K562 (cell line): ENCODE data around the gene TRIM4. TPM values are rescaled to one million over a fixed set of nuclear protein-coding genes. Genes with fewer than 3 reads are reported as not detected.
A peak's percentile ranks its signal among the peaks of the same experiment; 100 is the strongest.

Experiments used
- ATAC-seq: fragments of 200-7000 bp; cut with Tn5 transposase; 3 replicates; pipeline ENCODE4 v1.9.1; 2020; ENCODE audit warnings: moderate library complexity
- BruUV-seq: library from RNA; stranded (reverse); fragments of 400-500 nt; replicated peaks from 2 replicates; lab custom pipeline; 2021; lab: Mats Ljungman, UMichigan
- CTCF ChIA-PET: fragments of 300-600 bp; formaldehyde crosslinking; extraction: SDS; loops from one replicate; lab custom pipeline; 2021; ENCODE audit warnings: low intra/inter-chr PET ratio; lab: Yijun Ruan, JAX
- POLR2A ChIA-PET: fragments of 300-600, 350-650 bp; sonication (Branson Sonifier 250); formaldehyde crosslinking; extraction: SDS; loops from one replicate; lab custom pipeline; 2021; ENCODE audit warnings: antibody characterized with exemption, inconsistent platforms; lab: Yijun Ruan, JAX
- DNase-seq, 4 experiments: peaks; one replicate each; pipeline versions ENCODE4 v3.0.0 to v3.0.0-alpha.2; 2011 to 2018; ENCODE audit warnings: low spot score in 3 of 4, mixed read lengths in 3 of 4; ENCODE audit errors: extremely low read depth in 1 of 4
- FAIRE-seq: peaks from 2 replicates; lab custom pipeline; 2011; peaks lifted over from hg19 to GRCh38; lab: Jason Lieb, UNC
- H2AFZ ChIP-seq: 2 replicates; pipeline ENCODE4 v1.6.0; 2011; ENCODE audit warnings: low read depth, low read length, control low read depth, inconsistent platforms
- H3K27ac ChIP-seq: fragments of 200-600 bp; 3 replicates; pipeline ENCODE4 v1.8.0; 2011; ENCODE audit warnings: low read depth, mild to moderate bottlenecking, control low read depth, inconsistent platforms, low read length, moderate library complexity, mixed read lengths; ENCODE audit errors: extremely low read depth
- H3K27me3 ChIP-seq, 2 experiments: fragments of 300-600 bp in 1 of 2; 2 replicates in 1 of 2; 3 replicates in 1 of 2; pipeline versions ENCODE4 v1.6.0 to v1.8.0; 2011; ENCODE audit warnings: inconsistent platforms in 2 of 2, low read length in 2 of 2, mild to moderate bottlenecking in 1 of 2, mixed read lengths in 1 of 2, moderate library complexity in 1 of 2; ENCODE audit not compliant: control insufficient read depth in 2 of 2, insufficient read depth in 2 of 2
- H3K36me3 ChIP-seq: fragments of 300-600 bp; 3 replicates; pipeline ENCODE4 v1.8.0; 2011; ENCODE audit warnings: mild to moderate bottlenecking, low read length, inconsistent platforms; ENCODE audit not compliant: control insufficient read depth, insufficient read depth
- H3K4me1 ChIP-seq, 2 experiments: fragments of 200-600 bp in 1 of 2; replicated peaks in 1 of 2; 2 replicates in 1 of 2; 3 replicates in 1 of 2; pipeline versions ENCODE4 v1.5.1 to v1.8.0; 2011; ENCODE audit warnings: inconsistent platforms in 2 of 2, low read length in 2 of 2, mild to moderate bottlenecking in 1 of 2, mixed read lengths in 1 of 2, moderate library complexity in 1 of 2; ENCODE audit not compliant: control insufficient read depth in 2 of 2, insufficient read depth in 2 of 2
- H3K4me2 ChIP-seq: 2 replicates; pipeline ENCODE4 v1.6.1; 2011; ENCODE audit warnings: low read length, control low read depth, inconsistent platforms, mixed read lengths; ENCODE audit not compliant: insufficient read depth
- H3K4me3 ChIP-seq: fragments of 200-600 bp; sonication (generic), shearing (Covaris generic); 2 replicates; pipeline ENCODE4 v1.5.1; 2016; ENCODE audit warnings: control low read depth, inconsistent platforms
- H3K79me2 ChIP-seq: fragments of 200-600 bp; 3 replicates; pipeline ENCODE4 v1.8.0; 2011; ENCODE audit warnings: low read length, inconsistent platforms; ENCODE audit not compliant: control insufficient read depth, insufficient read depth
- H3K9ac ChIP-seq, 2 experiments: 2 replicates each; pipeline versions ENCODE4 v1.6.0 to v1.6.1; 2011; ENCODE audit warnings: low read depth in 2 of 2, low read length in 2 of 2, control low read depth in 1 of 2, inconsistent platforms in 1 of 2, mild to moderate bottlenecking in 1 of 2, mixed read lengths in 1 of 2; ENCODE audit not compliant: insufficient read depth in 1 of 2
- H3K9me1 ChIP-seq: one replicate; pipeline ENCODE4 v1.6.0; 2011; ENCODE audit warnings: inconsistent platforms, mild to moderate bottlenecking, low read length, moderate library complexity; ENCODE audit not compliant: control insufficient read depth, insufficient read depth
- H3K9me3 ChIP-seq: replicated peaks from 2 replicates; pipeline ENCODE4 v1.5.1; 2011; ENCODE audit warnings: low read depth, low read length, inconsistent platforms; ENCODE audit not compliant: control insufficient read depth, insufficient read depth
- H4K20me1 ChIP-seq: replicated peaks from 2 replicates; pipeline ENCODE4 v1.6.1; 2011; ENCODE audit warnings: low read length, inconsistent platforms, mixed read lengths; ENCODE audit not compliant: control insufficient read depth, insufficient read depth
- BRD9 ChIP-seq: fragments of 450-650 bp; IDR thresholded peaks from 2 replicates; pipeline ENCODE4 v1.6.1; 2018; ENCODE audit warnings: low read depth; ENCODE audit not compliant: partially characterized antibody
- CBFA2T2 ChIP-seq: fragments of 450-650 bp; conservative IDR thresholded peaks from 2 replicates; pipeline ENCODE4 v1.6.1; 2017; ENCODE audit warnings: mild to moderate bottlenecking
- CCNT2 ChIP-seq: IDR thresholded peaks from 2 replicates; pipeline ENCODE4 v1.6.1; 2011; ENCODE audit warnings: borderline replicate concordance, low read depth, mild to moderate bottlenecking, moderate library complexity, mixed read lengths, low read length; ENCODE audit not compliant: insufficient read length; ENCODE audit errors: extremely low read depth
- E2F1 ChIP-seq: sonication (generic); formaldehyde crosslinking; IDR thresholded peaks from 2 replicates; pipeline ENCODE4 v1.8.1; 2023; ENCODE audit warnings: mild to moderate bottlenecking, missing genetic modification reagents, moderate library complexity
- ETV1 ChIP-seq: fragments of 450-650 bp; conservative IDR thresholded peaks from 2 replicates; pipeline ENCODE4 v1.6.1; 2016; ENCODE audit warnings: missing genetic modification characterization, control low read depth, low read depth, missing compliant biosample characterization
- HES1 ChIP-seq: fragments of 450-650 bp; IDR thresholded peaks from 2 replicates; pipeline ENCODE4 v1.6.1; 2016; ENCODE audit warnings: low read depth, mild to moderate bottlenecking, moderate library complexity
- ILF3 ChIP-seq: fragments of 450-650 bp; IDR thresholded peaks from 2 replicates; pipeline ENCODE4 v1.6.1; 2018; ENCODE audit warnings: antibody characterized with exemption, mild to moderate bottlenecking, moderate library complexity, borderline replicate concordance
- KDM4B ChIP-seq, 2 experiments: fragments of 450-650 bp in 1 of 2; sonication (generic) in 1 of 2; IDR thresholded peaks; 2 replicates each; pipeline ENCODE4 v1.6.1; 2016 to 2017; ENCODE audit warnings: borderline replicate concordance in 2 of 2, antibody characterized with exemption in 1 of 2, low read depth in 1 of 2, mild to moderate bottlenecking in 1 of 2
- LEF1 ChIP-seq: fragments of 450-650 bp; IDR thresholded peaks from 2 replicates; pipeline ENCODE4 v1.6.1; 2016; ENCODE audit warnings: mild to moderate bottlenecking
- MYC ChIP-seq, 2 experiments: fragments of 250-450 bp in 1 of 2; sonication (Bioruptor Pico) in 1 of 2; IDR thresholded peaks; 2 replicates each; pipeline versions ENCODE4 v1.5.1 to v1.6.1; 2012 to 2021; ENCODE audit warnings: low read depth in 2 of 2, borderline replicate concordance in 1 of 2, improper control_type of control experiment in 1 of 2, low read length in 1 of 2, mild to moderate bottlenecking in 1 of 2, moderate library complexity in 1 of 2
- POLR2B ChIP-seq: fragments of 450-650 bp; IDR thresholded peaks from 2 replicates; pipeline ENCODE4 v1.6.1; 2018; ENCODE audit warnings: low read depth; ENCODE audit not compliant: partially characterized antibody
- PYGO2 ChIP-seq: fragments of 450-650 bp; IDR thresholded peaks from 2 replicates; pipeline ENCODE4 v1.6.1; 2016; ENCODE audit warnings: mild to moderate bottlenecking, missing genetic modification characterization, moderate library complexity, missing compliant biosample characterization
- SMARCC2 ChIP-seq: fragments of 450-650 bp; IDR thresholded peaks from 2 replicates; pipeline ENCODE4 v1.6.1; 2017; ENCODE audit warnings: antibody characterized with exemption, moderate library complexity, mild to moderate bottlenecking, low read depth
- SRSF7 ChIP-seq: fragments of 200-400 bp; formaldehyde crosslinking; optimal IDR thresholded peaks from 2 replicates; pipeline ENCODE3; 2017; ENCODE audit warnings: mild to moderate bottlenecking, low read depth, low read length
- STAT5B ChIP-seq: fragments of 250-450 bp; sonication (Bioruptor Pico); IDR thresholded peaks from 2 replicates; pipeline ENCODE4 v1.8.0; 2021; ENCODE audit warnings: mild to moderate bottlenecking, inconsistent platforms
- WHSC1 ChIP-seq: IDR thresholded peaks from one replicate; pipeline ENCODE4 v1.6.1; 2012; ENCODE audit warnings: low read length, control low read depth, inconsistent platforms
- ZNF23 ChIP-seq: fragments of 250-450 bp; sonication (Bioruptor Pico); IDR thresholded peaks from 2 replicates; pipeline ENCODE4 v1.4.0; 2020; ENCODE audit warnings: mild to moderate bottlenecking
- ZNF280B ChIP-seq: fragments of 250-450 bp; sonication (Bioruptor Pico); IDR thresholded peaks from 2 replicates; pipeline ENCODE4 v1.5.1; 2021; ENCODE audit warnings: mild to moderate bottlenecking
- ZZZ3 ChIP-seq: fragments of 450-650 bp; IDR thresholded peaks from 2 replicates; pipeline ENCODE4 v1.6.1; 2016; ENCODE audit warnings: antibody characterized with exemption, mild to moderate bottlenecking, moderate library complexity
- WGBS: fragments of 100-300 bp; shearing (Covaris generic); methylation state at CpG from one replicate; pipeline ENCODE4 v1.1.6; 2016; ENCODE audit warnings: low coverage, mixed read lengths; ENCODE audit not compliant: insufficient coverage; ENCODE audit errors: missing lambda C conversion rate; 5-methylcytosine and 5-hydroxymethylcytosine counted together
- in situ Hi-C: fragments of 300-500 bp; cut with MboI; formaldehyde crosslinking; loops from 4 replicates; pipeline ENCODE4 v1.15.0; 2018; ENCODE audit warnings: inconsistent platforms, mixed read lengths
- intact Hi-C: fragments of 100-400 bp; cut with micrococcal nuclease; formaldehyde crosslinking; loops from 2 replicates; pipeline ENCODE4 v1.14.2; 2022
- polyA plus RNA-seq, 8 experiments: library from polyadenylated mRNA; depleted of rRNA in 4 of 8; stranded (reverse) in 5 of 8; unstranded in 3 of 8; fragments of >200 nt; fragmentation: Nextera tagmentation in 2 of 8; fragmentation: Illumina TruSeq in 1 of 8; extraction: Ambion mirVana in 2 of 8; extraction: Trizol in 1 of 8; gene quantifications; 2 replicates each; pipeline versions ENCODE4 v1.2.1 to v1.2.3, GENCODE V29; 2011 to 2014; ENCODE audit warnings: inconsistent platforms in 1 of 8, missing spikeins in 1 of 8
- total RNA-seq, 7 experiments: library from RNA; depleted of rRNA in 6 of 7; stranded (reverse); fragments of >200 nt in 6 of 7; fragmentation: Illumina TruSeq in 2 of 7; extraction: Trizol in 2 of 7; gene quantifications; 2 replicates each; pipeline versions ENCODE4 v1.2.1 to v1.2.3, GENCODE V29; 2011 to 2021; ENCODE audit warnings: low replicate concordance in 1 of 7

The TRIM4 gene
- total and polyA plus RNA-seq, 9 of the 15 experiments (the other 6 are each of a cell fraction or from before 2014, with no cell fraction given), result 6.2 to 28.3 (median 22.4) TPM

- 0 out of 2 replicates have a peak, but pooled peaks have one; percentile 43 for TF ChIP-seq PYGO2 (tag)
- 0 out of 2 replicates have a peak, but pooled peaks have one; percentile 33 for TF ChIP-seq LEF1
- TF ChIP-seq HES1, result peak; percentile 74; the same call in 1 of the 2 replicates
- peak; percentile 86 for TF ChIP-seq CBFA2T2
- no peak for TF ChIP-seq E2F1 (CRISPR knock-in tag)
- peak; percentile 31 for TF ChIP-seq CCNT2
- 0 out of 2 replicates have a peak, but pooled peaks have one; percentile 31 for TF ChIP-seq SMARCC2
Measured at GRCh38 chr7:99881370-99881769, 38.0 kb downstream of the TRIM4 start (continued).

GRCh38 chr7:99876933-99877332 is 42.4 kb downstream of the TRIM4 start, which contains the start of gene OR2AE1:
Gene OR2AE1, minus strand, starts transcription at chr7:99877033. Its CDS starts 0 bp downstream, at chr7:99877033.
- Histone ChIP-seq H4K20me1 (no peaks in the 10 kb centered on the region), H3K9ac (no peak within 1 kb of the TSS), H3K36me3 (no peaks in the 10 kb centered on the region), H3K27ac (no peak within 1 kb of the TSS), H3K9me1 (no peaks in the 10 kb centered on the region), H3K27me3 (peaks cover 10 to 19% of the 10 kb centered on the region in 2 experiments; a peak in 4 of 5 replicates), H3K9me3 (no peaks in the 10 kb centered on the region), H2AFZ (no peak within 1 kb of the TSS), H3K4me1 (no peaks in the 10 kb centered on the region; a peak in 1 of 5 replicates), H3K4me3 (no peak within 1 kb of the TSS), H3K4me2 (no peak within 1 kb of the TSS), H3K79me2 (no peaks in the 10 kb centered on the region)
- in situ Hi-C loops (no loop called here), intact Hi-C loops (loop anchor here (5.0 kb wide), 1 partner anchor 245 kb away; no protein-coding TSS in a partner anchor)
- ChIA-PET CTCF (no interaction called here), POLR2A (interaction anchor here (0.6 to 1.2 kb wide), 3 partner anchors 13 to 394 kb away, joined by 3 to 4 read pairs (median 3); partner anchors contain the start of gene TRIM4)
- FAIRE-seq, result no peak
- 13% methylated on average over 3 of the region's 3 CpGs for WGBS
- no peak for ATAC-seq
- BruUV-seq, result no TSS peak
- no peak for DNase-seq
- no peak for TF ChIP-seq CCNT2
- no peak for TF ChIP-seq POLR2B
- TF ChIP-seq ILF3, result no peak
- no peak for TF ChIP-seq STAT5B (CRISPR knock-in tag)
- no peak for TF ChIP-seq ETV1
- no peak for TF ChIP-seq WHSC1
- TF ChIP-seq SRSF7, result no peak
- no peak for TF ChIP-seq ZNF280B (CRISPR knock-in tag)
- no peak for TF ChIP-seq KDM4B (IDR thresholded peaks at IDR 0.05; ENCODE audit: borderline replicate concordance in 2 of 2, low read depth in 1 of 2)
- TF ChIP-seq ZNF23 (CRISPR knock-in tag), result no peak
- no peak for TF ChIP-seq BRD9
- TF ChIP-seq MYC (IDR thresholded peaks at IDR 0.05; ENCODE audit: low read depth, low read length), result no peak
- TF ChIP-seq MYC (CRISPR knock-in tag; IDR thresholded peaks at IDR 0.05; ENCODE audit: borderline replicate concordance, low read depth), result no peak
- TF ChIP-seq ZZZ3, result no peak
